Lower leg skin (tissue), 3 donors: ENCODE measurements around the gene KLRC2.

Source experiments
- CTCF ChIP-seq, 3 donors: fragments of 450-650 bp; IDR thresholded peaks; one replicate each; pipeline ENCODE4 v1.5.1; 2016; ENCODE audit warnings: antibody characterized with exemption in 3 of 3, mild to moderate bottlenecking in 3 of 3, moderate library complexity in 2 of 3
- POLR2A ChIP-seq, 2 donors: fragments of 450-650 bp; IDR thresholded peaks; one replicate each; pipeline ENCODE4 v1.6.1; 2016 to 2017; ENCODE audit warnings: antibody characterized with exemption in 2 of 2, mild to moderate bottlenecking in 1 of 2, moderate library complexity in 1 of 2

GRCh38 chr12:10404798-10405197 is 31.0 kb downstream of the KLRC2 start:
- TF ChIP-seq CTCF (IDR thresholded peaks at IDR 0.05), result no peak
- TF ChIP-seq POLR2A (IDR thresholded peaks at IDR 0.05), result no peak
